GM21528 (cell line): ENCODE results near the gene SOWAHC.

Experiments
- ATAC-seq: cut with Tn5 transposase; IDR thresholded peaks from one replicate; pipeline ENCODE4 v1.9.1; 2021; ENCODE audit warnings: mild to moderate bottlenecking, moderate library complexity; ENCODE audit not compliant: unreplicated experiment, low FRiP score

SOWAHC gene

GRCh38 chr2:109644571-109645275 lies 30.6 kb downstream of the SOWAHC start:
- ATAC-seq: no peak

GRCh38 chr2:109645412-109646184 lies 31.4 kb downstream of the SOWAHC start:
- no peak for ATAC-seq

GRCh38 chr2:109646961-109647360 lies 32.8 kb downstream of the SOWAHC start:
- no peak for ATAC-seq

- no peak for ATAC-seq
Observed at GRCh38 chr2:109647636-109648035, 33.5 kb downstream of the SOWAHC start.

GRCh38 chr2:109648041-109648527 lies 33.9 kb downstream of the SOWAHC start:
- no peak for ATAC-seq

GRCh38 chr2:109649736-109650695 lies 35.9 kb downstream of the SOWAHC start:
- ATAC-seq: no peak

- no peak for ATAC-seq
Observed at GRCh38 chr2:109654326-109655050, 40.3 kb downstream of the SOWAHC start.

- ATAC-seq: no peak
Observed at GRCh38 chr2:109655287-109655686, 41.1 kb downstream of the SOWAHC start.

- ATAC-seq: no peak
Observed at GRCh38 chr2:109659396-109660045, 45.4 kb downstream of the SOWAHC start.

GRCh38 chr2:109660046-109660860 lies 46.1 kb downstream of the SOWAHC start:
- no peak for ATAC-seq

GRCh38 chr2:109662889-109663288 lies 48.7 kb downstream of the SOWAHC start:
- ATAC-seq: no peak

GRCh38 chr2:109663721-109664120 lies 49.6 kb downstream of the SOWAHC start:
- ATAC-seq: no peak

GRCh38 chr2:109666466-109666865 lies 52.3 kb downstream of the SOWAHC start:
- ATAC-seq: no peak
